ENCODE data around the gene EDEM2. TPM values are rescaled to one million over a fixed set of nuclear protein-coding genes. Genes with fewer than 3 reads are reported as not detected.

The EDEM2 gene
- total and polyA plus RNA-seq, 2 of the 13 experiments (the other 11 are each of a cell fraction or from before 2014, with no cell fraction given) = 33.1 to 46.9 TPM

DNA sequence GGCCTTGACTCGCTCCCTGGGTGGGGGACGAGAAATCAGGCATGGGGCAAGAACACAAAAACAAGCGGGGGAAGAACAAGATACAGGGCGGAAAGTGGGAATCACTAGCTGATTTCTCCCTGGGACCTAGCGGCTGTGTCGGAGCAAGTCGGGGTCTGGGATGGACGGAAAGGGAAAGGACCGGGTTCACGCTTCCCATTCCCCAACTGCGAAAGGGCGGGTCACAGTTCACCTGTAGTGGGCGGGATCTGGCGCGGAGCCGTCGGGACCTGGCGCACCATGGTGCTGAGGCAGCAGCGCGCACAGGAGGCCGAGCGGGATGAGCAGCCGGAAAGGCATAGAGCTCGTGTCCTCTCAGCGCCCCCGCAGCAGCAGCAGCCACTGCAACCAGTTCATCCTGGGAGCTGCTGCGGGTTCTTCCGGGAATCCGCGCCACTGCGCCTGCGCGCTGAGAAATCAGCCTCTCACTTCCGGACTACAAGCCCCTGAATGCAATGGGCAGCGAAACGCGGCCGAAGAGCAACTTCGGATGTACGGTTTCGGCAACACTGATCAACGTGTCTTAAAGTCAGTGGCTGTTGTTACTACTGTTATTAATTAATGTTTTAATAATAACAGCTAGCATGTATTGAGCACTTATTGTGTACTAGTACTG lies at the start of gene EDEM2 (continued):
- peak; percentile 93; the same call in 1 of the 2 replicates for TF ChIP-seq ZNF550 (CRISPR knock-in tag; IDR thresholded peaks at IDR 0.05; ENCODE audit: borderline replicate concordance)
- peak; percentile 99 for TF ChIP-seq ZNF572 (CRISPR knock-in tag; IDR thresholded peaks at IDR 0.05)
- TF ChIP-seq KLF12 (CRISPR knock-in tag; IDR thresholded peaks at IDR 0.05; ENCODE audit: borderline replicate concordance) = no peak; the same call in 1 of the 2 replicates
- TF ChIP-seq ZNF407 (CRISPR knock-in tag; IDR thresholded peaks at IDR 0.05; ENCODE audit: not compliant biosample characterization) = peak; percentile 79
- TF ChIP-seq ZKSCAN8 (CRISPR knock-in tag; IDR thresholded peaks at IDR 0.05; ENCODE audit: borderline replicate concordance) = no peak; the same call in 1 of the 2 replicates
- no peak for TF ChIP-seq ZFP36 (IDR thresholded peaks at IDR 0.05; ENCODE audit: borderline replicate concordance, low read depth, low read length, partially characterized antibody)
- TF ChIP-seq HMG20A (CRISPR knock-in tag; IDR thresholded peaks at IDR 0.05; ENCODE audit: borderline replicate concordance) = no peak
- peak; percentile 87 for TF ChIP-seq MXD4 (CRISPR knock-in tag; IDR thresholded peaks at IDR 0.05)
- no peak for TF ChIP-seq MLLT10 (CRISPR knock-in tag; IDR thresholded peaks at IDR 0.05)
- TF ChIP-seq NFYB (CRISPR knock-in tag; IDR thresholded peaks at IDR 0.05) = peak; percentile 70
- TF ChIP-seq CBFB (CRISPR knock-in tag; IDR thresholded peaks at IDR 0.05) = peak; percentile 77; the same call in 1 of the 2 replicates
- TF ChIP-seq SPEN (CRISPR knock-in tag; IDR thresholded peaks at IDR 0.05; ENCODE audit: low read depth) = peak; percentile 81
- peak; percentile 74 for TF ChIP-seq E2F1 (CRISPR knock-in tag; IDR thresholded peaks at IDR 0.05)
- TF ChIP-seq ZFYVE20 (CRISPR knock-in tag; IDR thresholded peaks at IDR 0.05; ENCODE audit: borderline replicate concordance, low read depth) = 0 out of 2 replicates have a peak, but pooled peaks have one; percentile 49
- no peak for TF ChIP-seq DNMT3B (CRISPR knock-in tag; conservative IDR thresholded peaks at IDR 0.05)
- 0 out of 2 replicates have a peak, but pooled peaks have one; percentile 23 for TF ChIP-seq KDM4B (CRISPR knock-in tag; IDR thresholded peaks at IDR 0.05)
- no peak for TF ChIP-seq MTF1 (CRISPR knock-in tag; IDR thresholded peaks at IDR 0.05)
- peak; percentile 96; the same call in 1 of the 2 replicates for TF ChIP-seq ZNF225 (CRISPR knock-in tag; IDR thresholded peaks at IDR 0.05)

All from HepG2 (cell line).